Glutamatergic neuron (in vitro differentiated cells): ENCODE measurements around the gene WASF3. TPM values are rescaled to one million over a fixed set of nuclear protein-coding genes. Genes with fewer than 3 reads are reported as not detected.

Source experiments
- DNase-seq: peaks from one replicate; pipeline ENCODE4 v3.0.0; 2022
- H3K27ac Mint-ChIP-seq: one replicate; pipeline ENCODE4 v1.8.0; 2020; ENCODE audit warnings: mild to moderate bottlenecking, mixed read lengths, inconsistent platforms; ENCODE audit not compliant: unreplicated experiment
- H3K27me3 Mint-ChIP-seq: one replicate; pipeline ENCODE4 v1.8.0; 2020; ENCODE audit warnings: mild to moderate bottlenecking, moderate library complexity, mixed read lengths, inconsistent platforms; ENCODE audit not compliant: unreplicated experiment
- H3K36me3 Mint-ChIP-seq: one replicate; pipeline ENCODE4 v1.8.0; 2020; ENCODE audit warnings: mild to moderate bottlenecking, mixed read lengths, inconsistent platforms; ENCODE audit not compliant: unreplicated experiment
- H3K4me1 Mint-ChIP-seq: one replicate; pipeline ENCODE4 v1.8.0; 2020; ENCODE audit warnings: mild to moderate bottlenecking, low read depth, mixed read lengths, inconsistent platforms; ENCODE audit not compliant: unreplicated experiment
- H3K4me3 Mint-ChIP-seq: one replicate; pipeline ENCODE4 v1.8.0; 2020; ENCODE audit warnings: mild to moderate bottlenecking, mixed read lengths, inconsistent platforms; ENCODE audit not compliant: unreplicated experiment
- H3K9me3 Mint-ChIP-seq: one replicate; pipeline ENCODE4 v1.8.0; 2020; ENCODE audit warnings: mild to moderate bottlenecking, moderate library complexity, mixed read lengths, inconsistent platforms; ENCODE audit not compliant: unreplicated experiment
- CTCF ChIP-seq: fragments of 200-600 bp; sonication (generic); IDR thresholded peaks from one replicate; pipeline ENCODE4 v1.5.0; 2021; ENCODE audit not compliant: partially characterized antibody, unreplicated experiment
- total RNA-seq: library from RNA; stranded (reverse); fragmentation: NEBNext Ultra II Directional; extraction: Animal tissue kit (Norgen Biotek cat#: 25700); gene quantifications from one replicate; pipeline ENCODE4 v1.2.1, GENCODE V29; 2021; ENCODE audit not compliant: unreplicated experiment

WASF3 gene
- total RNA-seq, 1 donor from 2014 or later, result 10.1 TPM

DNA sequence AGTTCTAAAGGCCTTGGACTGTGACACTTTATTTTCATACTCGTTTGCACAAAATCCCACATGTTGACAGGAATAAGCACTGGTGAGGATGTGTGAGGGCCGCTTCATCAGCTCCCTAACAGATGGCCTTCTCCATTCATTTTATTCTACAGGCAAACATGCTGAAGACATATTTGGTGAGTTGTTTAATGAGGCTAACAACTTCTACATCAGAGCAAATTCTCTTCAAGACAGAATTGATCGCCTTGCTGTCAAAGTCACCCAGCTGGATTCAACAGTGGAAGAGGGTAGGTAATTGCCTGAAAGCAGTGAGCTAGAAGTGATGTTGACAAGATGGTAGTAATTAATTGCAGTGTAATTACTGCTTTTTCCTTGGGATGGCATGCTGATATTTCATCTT lies 107.4 kb downstream of the WASF3 start:
- no peak for DNase-seq
- H3K9me3 Mint-ChIP-seq, result peaks cover 2% of the 10 kb centered on the region
- H3K4me1 Mint-ChIP-seq, result peaks cover 3% of the 10 kb centered on the region
- peaks cover 4% of the 10 kb centered on the region for H3K36me3 Mint-ChIP-seq
- H3K27ac Mint-ChIP-seq, result no peak overlapping the region
- H3K4me3 Mint-ChIP-seq, result no peak overlapping the region
- TF ChIP-seq CTCF, result no peak
- peaks cover 2% of the 10 kb centered on the region for H3K27me3 Mint-ChIP-seq

GRCh38 chr13:26668357-26669146 lies 111.1 kb downstream of the WASF3 start:
- no peaks in the 10 kb centered on the region for H3K27me3 Mint-ChIP-seq
- H3K4me1 Mint-ChIP-seq, result peaks cover 3% of the 10 kb centered on the region
- H3K36me3 Mint-ChIP-seq, result peaks cover 4% of the 10 kb centered on the region
- TF ChIP-seq CTCF, result no peak
- peaks cover 2% of the 10 kb centered on the region for H3K9me3 Mint-ChIP-seq
- H3K27ac Mint-ChIP-seq, result no peak overlapping the region
- DNase-seq, result no peak
- H3K4me3 Mint-ChIP-seq, result no peak overlapping the region

GRCh38 chr13:26673890-26674289 lies 116.4 kb downstream of the WASF3 start:
- no peaks in the 10 kb centered on the region for H3K27me3 Mint-ChIP-seq
- no peak for TF ChIP-seq CTCF
- peaks cover 4% of the 10 kb centered on the region for H3K4me1 Mint-ChIP-seq
- no peaks in the 10 kb centered on the region for H3K36me3 Mint-ChIP-seq
- H3K9me3 Mint-ChIP-seq, result no peaks in the 10 kb centered on the region
- no peak for DNase-seq
- no peak overlapping the region for H3K4me3 Mint-ChIP-seq
- H3K27ac Mint-ChIP-seq, result no peak overlapping the region

DNA sequence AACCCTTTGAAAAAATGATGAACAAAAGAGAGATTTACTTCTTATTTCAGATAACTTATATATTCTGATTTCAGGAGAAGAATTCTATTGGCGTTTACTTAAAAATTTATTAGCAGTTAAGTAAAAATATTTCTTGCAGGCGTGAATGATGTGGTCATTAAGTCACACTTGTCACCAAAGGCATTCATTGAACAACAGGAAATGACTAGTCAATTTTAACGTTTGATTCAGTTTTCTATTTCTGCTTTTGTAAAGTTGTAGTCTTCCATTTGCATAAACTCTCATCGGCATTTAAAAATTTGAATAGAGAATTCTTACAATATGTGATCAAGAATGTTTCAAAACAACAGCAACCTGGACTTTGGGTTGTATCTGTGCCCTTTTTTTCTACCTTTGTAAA lies 119.7 kb downstream of the WASF3 start:
- Mint-ChIP-seq H3K4me3 (no peak overlapping the region), H3K9me3 (peaks cover 4% of the 10 kb centered on the region), H3K27ac (no peak overlapping the region), H3K4me1 (peaks cover 30% of the 10 kb centered on the region), H3K27me3 (no peaks in the 10 kb centered on the region), H3K36me3 (no peaks in the 10 kb centered on the region)
- no peak for DNase-seq
- TF ChIP-seq CTCF, result no peak

DNA sequence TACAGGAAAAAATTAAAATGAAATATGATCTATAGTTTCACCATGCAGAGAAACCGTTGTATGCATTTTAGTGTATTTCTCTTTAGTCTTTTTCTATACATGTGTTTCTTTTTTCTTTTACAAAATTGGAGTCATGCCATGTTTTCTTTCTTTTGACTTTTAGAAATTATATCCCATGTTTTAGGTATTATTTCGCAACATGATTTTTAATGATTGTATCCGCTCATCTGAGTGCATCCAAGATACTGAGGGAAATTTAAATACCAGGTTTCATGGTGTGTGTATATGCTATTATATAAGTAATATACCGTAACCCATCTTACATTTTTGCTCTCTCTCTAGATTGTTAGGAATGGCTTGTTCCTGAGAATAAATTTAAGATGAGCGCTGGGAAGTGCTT lies 120.8 kb downstream of the WASF3 start:
- DNase-seq, result no peak
- peaks cover 33% of the 10 kb centered on the region for H3K4me1 Mint-ChIP-seq
- peaks cover 4% of the 10 kb centered on the region for H3K9me3 Mint-ChIP-seq
- H3K27me3 Mint-ChIP-seq, result no peaks in the 10 kb centered on the region
- H3K27ac Mint-ChIP-seq, result no peak overlapping the region
- no peaks in the 10 kb centered on the region for H3K36me3 Mint-ChIP-seq
- no peak for TF ChIP-seq CTCF
- H3K4me3 Mint-ChIP-seq, result no peak overlapping the region
